HG02884 (cell line): ENCODE data around the gene DNAJC18.
A peak's percentile ranks its signal among the peaks of the same experiment; 100 is the strongest.
"Not testable (repeated sequence)": the region's sequence is repeated elsewhere in the genome, so short reads cannot be mapped to it uniquely, and the experiment has no call there.

Source experiments
- ATAC-seq: cut with Tn5 transposase; IDR thresholded peaks from one replicate; pipeline ENCODE4 v1.9.1; 2021; ENCODE audit warnings: mild to moderate bottlenecking, moderate library complexity; ENCODE audit not compliant: unreplicated experiment

Gene DNAJC18

GRCh38 chr5:139389701-139390638 is 49.4 kb downstream of the DNAJC18 start, which contains the start of gene MZB1:
Gene MZB1 (minus strand): TSS chr5:139389913. CDS start chr5:139389856, 57 bp downstream.
- peak; percentile 38 for ATAC-seq

GRCh38 chr5:139388198-139388821 is 51.0 kb downstream of the DNAJC18 start:
- ATAC-seq: no peak

GRCh38 chr5:139387611-139388197 is 51.6 kb downstream of the DNAJC18 start:
- no peak for ATAC-seq

- ATAC-seq: not testable (repeated sequence)
Observed at GRCh38 chr5:139386956-139387355, 52.4 kb downstream of the DNAJC18 start.

GRCh38 chr5:139386050-139386438 is 53.3 kb downstream of the DNAJC18 start:
- ATAC-seq: no peak

- no peak for ATAC-seq
Observed at GRCh38 chr5:139385061-139386049, 54.0 kb downstream of the DNAJC18 start.

GRCh38 chr5:139384591-139385051 is 54.7 kb downstream of the DNAJC18 start:
- no peak for ATAC-seq

GRCh38 chr5:139383993-139384590 is 55.2 kb downstream of the DNAJC18 start:
- ATAC-seq: no peak

GRCh38 chr5:139383275-139383992 is 55.9 kb downstream of the DNAJC18 start, which contains the start of gene SLC23A1:
Gene SLC23A1 (minus strand): TSS chr5:139383297. CDS start chr5:139383253, 44 bp downstream.
- no peak for ATAC-seq

GRCh38 chr5:139382807-139383206 is 56.5 kb downstream of the DNAJC18 start:
- no peak for ATAC-seq

- no peak for ATAC-seq
Observed at GRCh38 chr5:139381837-139382761, 57.2 kb downstream of the DNAJC18 start.

- no peak for ATAC-seq
Observed at GRCh38 chr5:139379626-139380449, 59.5 kb downstream of the DNAJC18 start.

GRCh38 chr5:139378941-139379361 is 60.4 kb downstream of the DNAJC18 start:
- ATAC-seq: no peak

- no peak for ATAC-seq
Observed at GRCh38 chr5:139378101-139378825, 61.1 kb downstream of the DNAJC18 start.

- no peak for ATAC-seq
Observed at GRCh38 chr5:139377226-139377625, 62.1 kb downstream of the DNAJC18 start.

- no peak for ATAC-seq
Observed at GRCh38 chr5:139376364-139376763, 63.0 kb downstream of the DNAJC18 start.
